PC-3 (cell line): ENCODE measurements around the gene CHRNB2. TPM values are rescaled to one million over a fixed set of nuclear protein-coding genes. Genes with fewer than 3 reads are reported as not detected.

Source experiments
- ATAC-seq: fragments of 200-7000 bp; cut with Tn5 transposase; 2 replicates; pipeline ENCODE4 v1.9.1; 2020; ENCODE audit warnings: mild to moderate bottlenecking, moderate library complexity
- BruUV-seq: library from RNA; stranded (reverse); fragments of 400-500 nt; replicated peaks from 2 replicates; lab custom pipeline; 2021; lab: Mats Ljungman, UMichigan
- CTCF ChIA-PET: fragments of 300-600 bp; sonication (Branson Sonifier 250); formaldehyde crosslinking; loops from one replicate; lab custom pipeline; 2022; ENCODE audit warnings: antibody characterized with exemption; lab: Charles Lee
- POLR2A ChIA-PET: fragments of 300-600 bp; sonication (Branson Sonifier 250); formaldehyde crosslinking; loops from one replicate; lab custom pipeline; 2022; ENCODE audit warnings: antibody characterized with exemption; ENCODE audit not compliant: unreplicated experiment; lab: Charles Lee
- DNase-seq: peaks from one replicate; pipeline ENCODE4 v3.0.0-alpha.2; 2015
- H2AFZ ChIP-seq: fragments of 300-600 bp; sonication (generic); 2 replicates; pipeline ENCODE4 v1.6.0; 2016; ENCODE audit warnings: antibody characterized with exemption, low read length
- H3F3A ChIP-seq: fragments of 300-600 bp; sonication (generic); one replicate; pipeline ENCODE4 v1.6.0; 2017; ENCODE audit warnings: antibody characterized with exemption, low read length, control low read depth, mild to moderate bottlenecking; ENCODE audit not compliant: unreplicated experiment
- H3K27ac ChIP-seq: fragments of 300-600 bp; sonication (generic); 2 replicates; pipeline ENCODE4 v1.5.1; 2016; ENCODE audit warnings: mild to moderate bottlenecking, low read length
- H3K27me3 ChIP-seq: fragments of 300-600 bp; sonication (generic); 2 replicates; pipeline ENCODE4 v1.6.1; 2016; ENCODE audit warnings: low read length, mixed read lengths
- H3K36me3 ChIP-seq: fragments of 300-600 bp; sonication (generic); 2 replicates; pipeline ENCODE4 v1.6.1; 2016; ENCODE audit warnings: low read depth, mixed run types, low read length, mixed read lengths
- H3K4me1 ChIP-seq: fragments of 300-600 bp; sonication (generic); 2 replicates; pipeline ENCODE4 v1.5.1; 2016; ENCODE audit warnings: low read length; ENCODE audit not compliant: insufficient read depth
- H3K4me2 ChIP-seq: fragments of 300-600 bp; sonication (generic); 2 replicates; pipeline ENCODE4 v1.6.0; 2016; ENCODE audit warnings: low read length
- H3K4me3 ChIP-seq: fragments of 300-600 bp; sonication (generic); 2 replicates; pipeline ENCODE4 v1.5.1; 2016; ENCODE audit warnings: mild to moderate bottlenecking, low read length, mixed read lengths
- H3K79me2 ChIP-seq: fragments of 300-600 bp; sonication (generic); 2 replicates; pipeline ENCODE4 v1.6.1; 2017; ENCODE audit warnings: low read length, mixed read lengths
- H3K9ac ChIP-seq: fragments of 300-600 bp; sonication (generic); 2 replicates; pipeline ENCODE4 v1.6.0; 2016; ENCODE audit warnings: mild to moderate bottlenecking, low read length
- H3K9me2 ChIP-seq: fragments of 300-600 bp; sonication (generic); replicated peaks from 2 replicates; pipeline ENCODE4 v1.6.1; 2016; ENCODE audit warnings: mixed run types, low read length, mixed read lengths
- H3K9me3 ChIP-seq: fragments of 300-600 bp; sonication (generic); 2 replicates; pipeline ENCODE4 v1.6.1; 2016; ENCODE audit warnings: low read length, mixed read lengths
- H4K20me1 ChIP-seq: fragments of 300-600 bp; sonication (generic); 2 replicates; pipeline ENCODE4 v1.6.1; 2016; ENCODE audit warnings: low read length, mixed read lengths
- CTCF ChIP-seq: fragments of 300-600 bp; sonication (generic); conservative IDR thresholded peaks from 2 replicates; pipeline ENCODE4 v1.5.1; 2017; ENCODE audit warnings: antibody characterized with exemption, low read depth, mild to moderate bottlenecking, low read length
- EZH2 ChIP-seq: fragments of 300-600 bp; sonication (generic); IDR thresholded peaks from one replicate; pipeline ENCODE4 v1.6.1; 2017; ENCODE audit warnings: antibody characterized with exemption, mild to moderate bottlenecking, low read length; ENCODE audit not compliant: unreplicated experiment
- EZH2phosphoT487 ChIP-seq: fragments of 300-600 bp; sonication (generic); IDR thresholded peaks from 2 replicates; pipeline ENCODE4 v1.6.1; 2018; ENCODE audit warnings: mild to moderate bottlenecking, antibody characterized with exemption, low read length, borderline replicate concordance
- intact Hi-C: fragments of 100-400 bp; cut with micrococcal nuclease; formaldehyde crosslinking; loops from 2 replicates; pipeline ENCODE4 v1.9.0; 2023
- total RNA-seq: library from RNA; depleted of rRNA; stranded (reverse); fragments of >200 nt; gene quantifications from 2 replicates; pipeline ENCODE4 v1.2.3, GENCODE V29; 2014

The CHRNB2 gene
- total RNA-seq, 1 experiment from 2014 or later, result not detected

- TF ChIP-seq EZH2phosphoT487 (no peak), EZH2 (no peak)
- no peak overlapping the region for H3K4me2 ChIP-seq
- peaks cover 84% of the 10 kb centered on the region for H3K36me3 ChIP-seq
- ChIA-PET CTCF (interaction anchor here (0.6 kb wide), 1 partner anchor 104 kb away, joined by 3 read pairs; no protein-coding TSS in a partner anchor), POLR2A (no interaction called here)
- no peaks in the 10 kb centered on the region for H3K79me2 ChIP-seq
- no peaks in the 10 kb centered on the region for H3K9me2 ChIP-seq
- no peak overlapping the region for H3K4me3 ChIP-seq
- intact Hi-C loops, result no loop called here
- DNase-seq (no peak), ATAC-seq (no peak)
- no peaks in the 10 kb centered on the region for H3K4me1 ChIP-seq
- no peak overlapping the region for H2AFZ ChIP-seq
- BruUV-seq, result no TSS peak
- H3K9me3 ChIP-seq, result no peaks in the 10 kb centered on the region
- no peak overlapping the region for H3K27ac ChIP-seq
- H3K9ac ChIP-seq, result no peak overlapping the region
- H4K20me1 ChIP-seq, result no peaks in the 10 kb centered on the region
- H3K27me3 ChIP-seq, result no peaks in the 10 kb centered on the region
- no peaks in the 10 kb centered on the region for H3F3A ChIP-seq
These were observed 16.2 kb downstream of the CHRNB2 start for GRCh38 chr1:154583773-154584172.

GRCh38 chr1:154584267-154584994 lies 16.9 kb downstream of the CHRNB2 start:
- Histone ChIP-seq H3K36me3 (peaks cover 88% of the 10 kb centered on the region), H3K9ac (no peak overlapping the region), H4K20me1 (no peaks in the 10 kb centered on the region), H3K4me1 (no peaks in the 10 kb centered on the region), H3K4me2 (no peak overlapping the region), H3K9me2 (no peaks in the 10 kb centered on the region), H2AFZ (no peak overlapping the region), H3K9me3 (no peaks in the 10 kb centered on the region), H3K27me3 (no peaks in the 10 kb centered on the region), H3F3A (no peaks in the 10 kb centered on the region), H3K4me3 (no peak overlapping the region), H3K27ac (no peak overlapping the region), H3K79me2 (no peaks in the 10 kb centered on the region)
- TF ChIP-seq EZH2phosphoT487 (no peak), EZH2 (no peak), CTCF (no peak)
- ATAC-seq (no peak), DNase-seq (no peak)
- POLR2A ChIA-PET, result no interaction called here
- no TSS peak for BruUV-seq
- intact Hi-C loops, result no loop called here
- CTCF ChIA-PET, result interaction anchor here (0.6 kb wide), 1 partner anchor 104 kb away, joined by 3 read pairs; no protein-coding TSS in a partner anchor

- no TSS peak for BruUV-seq
These were observed 18.7 kb downstream of the CHRNB2 start for GRCh38 chr1:154586231-154586630.

More at GRCh38 chr1:154586231-154586630, 18.7 kb downstream of the CHRNB2 start:
- no peaks in the 10 kb centered on the region for H3K9me3 ChIP-seq
- DNase-seq, result no peak
- H3K4me2 ChIP-seq, result no peak overlapping the region
- CTCF ChIA-PET, result no interaction called here
- no peaks in the 10 kb centered on the region for H3K4me1 ChIP-seq
- H4K20me1 ChIP-seq, result no peaks in the 10 kb centered on the region
- H3K9ac ChIP-seq, result no peak overlapping the region
- POLR2A ChIA-PET, result no interaction called here
- no peak overlapping the region for H2AFZ ChIP-seq
- H3K4me3 ChIP-seq, result no peak overlapping the region
- intact Hi-C loops, result no loop called here
- peaks cover 94% of the 10 kb centered on the region for H3K36me3 ChIP-seq
- H3K27me3 ChIP-seq, result no peaks in the 10 kb centered on the region
- no peak overlapping the region for H3K27ac ChIP-seq
- no peaks in the 10 kb centered on the region for H3F3A ChIP-seq
- H3K79me2 ChIP-seq, result no peaks in the 10 kb centered on the region
- no peak for TF ChIP-seq EZH2phosphoT487
- no peak for TF ChIP-seq EZH2
- H3K9me2 ChIP-seq, result no peaks in the 10 kb centered on the region
- no peak for ATAC-seq
